Activated CD8-positive, alpha-beta memory T cell treated with anti-CD3 and anti-CD28 coated beads for 24 hours (primary cell): ENCODE measurements around the gene SFXN4.
"Not testable (repeated sequence)": the region's sequence is repeated elsewhere in the genome, so short reads cannot be mapped to it uniquely, and the experiment has no call there.

ENCODE experiments used
- DNase-seq: peaks from one replicate; pipeline ENCODE4 v3.0.0-alpha.2; 2020

Gene SFXN4

DNA sequence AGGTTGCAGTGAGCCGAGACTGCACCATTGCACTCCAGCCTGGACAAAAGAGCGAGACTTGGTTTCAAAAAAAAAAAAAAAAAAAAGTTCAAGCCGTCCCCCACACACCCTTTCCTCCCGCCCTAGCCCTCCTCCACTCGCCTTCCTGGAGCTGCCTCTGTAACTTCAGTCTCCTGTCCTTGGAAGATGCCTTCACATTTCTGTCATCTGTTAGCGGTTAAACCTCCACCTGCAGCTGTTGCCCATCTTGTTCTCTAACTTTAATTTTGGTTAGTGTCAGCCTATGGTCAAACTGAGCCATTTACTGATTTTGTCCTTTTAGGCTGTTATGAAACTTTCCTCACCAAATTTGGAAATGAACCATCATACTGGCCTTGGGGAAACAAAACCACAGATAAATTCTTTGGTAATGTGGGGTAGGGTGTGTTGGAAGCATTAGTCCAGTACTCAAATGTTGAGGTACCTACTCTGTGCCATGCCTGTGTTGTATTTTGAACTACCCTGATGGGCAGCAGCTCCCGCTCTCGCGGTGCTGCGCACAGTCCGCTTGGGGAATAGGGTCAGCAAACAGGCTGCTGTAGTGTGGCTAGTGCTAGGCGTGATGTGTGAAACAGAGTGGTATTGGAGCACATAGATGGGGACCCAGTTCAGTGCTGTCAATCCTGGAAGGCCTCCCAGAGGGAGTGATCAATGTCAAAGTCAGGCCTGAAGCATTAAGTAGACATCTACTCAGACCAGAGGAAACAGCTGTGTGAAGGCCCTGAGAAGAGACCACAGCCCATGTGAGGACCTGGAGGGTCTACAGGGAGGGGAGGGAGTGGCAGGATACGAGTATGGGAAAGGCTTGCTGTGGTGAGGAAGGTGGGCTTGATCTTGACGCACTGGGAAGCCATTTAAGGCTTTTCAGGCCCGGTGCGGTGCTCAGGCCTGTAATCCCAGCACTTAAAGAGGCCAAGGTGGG is 26.9 kb downstream of the SFXN4 start:
- no peak for DNase-seq

DNA sequence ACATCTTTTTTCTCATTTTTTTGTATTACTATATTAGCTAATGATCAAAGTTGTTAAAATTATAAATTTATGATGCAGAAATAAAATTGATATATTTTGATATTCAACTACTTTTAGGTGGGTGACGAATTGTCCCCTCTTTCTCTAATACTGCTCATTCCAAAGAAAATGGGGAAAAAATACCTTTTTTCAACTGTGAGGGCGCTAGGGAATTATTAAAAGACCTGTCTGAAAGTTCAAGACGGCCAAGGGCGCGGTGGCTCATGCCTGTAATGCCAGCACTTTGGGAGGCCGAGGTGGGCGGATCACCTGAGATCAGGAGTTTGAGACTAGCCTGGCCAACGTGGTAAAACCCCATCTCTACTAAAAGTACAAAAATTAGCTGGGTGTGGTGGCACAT is 27.6 kb downstream of the SFXN4 start:
- not testable (repeated sequence) for DNase-seq

DNA sequence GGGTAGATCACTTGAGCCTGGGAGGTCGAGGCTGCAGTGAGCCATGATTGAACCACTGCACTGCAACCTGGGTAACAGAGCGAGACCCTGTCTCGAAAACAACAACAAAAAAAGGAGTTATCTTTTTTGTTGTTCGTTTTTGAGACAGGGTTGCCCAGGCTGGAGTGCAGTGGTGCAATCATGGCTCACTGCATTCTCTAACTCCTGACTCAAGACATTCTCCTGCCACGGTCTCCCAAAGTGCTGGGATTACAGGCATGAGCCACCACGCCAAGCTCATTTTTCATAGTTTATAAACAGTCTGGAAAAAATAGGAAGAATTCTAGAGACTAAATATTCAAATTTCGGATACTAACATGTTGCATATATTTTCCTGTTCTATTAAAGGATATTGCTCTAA is 29.4 kb downstream of the SFXN4 start:
- no peak for DNase-seq

DNA sequence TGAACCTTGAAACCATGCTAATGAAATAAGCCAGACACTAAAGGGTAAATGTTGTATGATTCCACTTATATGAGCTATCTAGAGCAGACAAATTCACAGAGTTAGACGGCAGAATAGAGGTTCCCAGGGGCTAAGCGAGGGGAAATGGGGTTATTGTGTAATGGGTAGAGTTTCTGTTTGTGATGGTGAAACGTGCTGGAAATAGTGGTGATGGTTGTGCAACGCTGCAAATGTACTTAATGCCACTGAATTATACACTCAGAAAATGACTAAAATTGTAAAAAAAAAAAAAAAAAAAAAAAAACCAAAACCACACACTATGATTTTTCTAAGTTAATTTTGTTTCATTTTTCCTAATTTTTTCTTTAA is 30.0 kb downstream of the SFXN4 start:
- DNase-seq = no peak

DNA sequence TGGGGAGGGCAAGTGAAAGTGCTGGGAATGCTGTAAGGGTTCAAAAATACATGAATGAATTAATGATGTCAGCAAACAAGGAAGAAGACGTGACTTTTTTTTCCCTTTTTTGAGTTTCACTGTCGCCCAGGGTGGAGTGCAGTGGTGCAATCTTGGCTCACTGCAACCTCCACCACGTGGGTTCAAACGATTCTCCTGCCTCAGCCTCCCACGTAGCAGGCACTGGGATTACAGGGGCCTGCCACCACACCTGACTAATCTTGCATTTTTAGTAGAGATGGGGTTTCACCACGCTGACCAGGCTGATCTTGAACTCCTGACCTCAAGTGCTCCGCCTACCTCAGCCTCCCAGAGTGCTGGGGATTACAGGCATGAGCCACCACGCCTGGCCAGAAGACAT is 31.6 kb downstream of the SFXN4 start:
- no peak for DNase-seq

DNA sequence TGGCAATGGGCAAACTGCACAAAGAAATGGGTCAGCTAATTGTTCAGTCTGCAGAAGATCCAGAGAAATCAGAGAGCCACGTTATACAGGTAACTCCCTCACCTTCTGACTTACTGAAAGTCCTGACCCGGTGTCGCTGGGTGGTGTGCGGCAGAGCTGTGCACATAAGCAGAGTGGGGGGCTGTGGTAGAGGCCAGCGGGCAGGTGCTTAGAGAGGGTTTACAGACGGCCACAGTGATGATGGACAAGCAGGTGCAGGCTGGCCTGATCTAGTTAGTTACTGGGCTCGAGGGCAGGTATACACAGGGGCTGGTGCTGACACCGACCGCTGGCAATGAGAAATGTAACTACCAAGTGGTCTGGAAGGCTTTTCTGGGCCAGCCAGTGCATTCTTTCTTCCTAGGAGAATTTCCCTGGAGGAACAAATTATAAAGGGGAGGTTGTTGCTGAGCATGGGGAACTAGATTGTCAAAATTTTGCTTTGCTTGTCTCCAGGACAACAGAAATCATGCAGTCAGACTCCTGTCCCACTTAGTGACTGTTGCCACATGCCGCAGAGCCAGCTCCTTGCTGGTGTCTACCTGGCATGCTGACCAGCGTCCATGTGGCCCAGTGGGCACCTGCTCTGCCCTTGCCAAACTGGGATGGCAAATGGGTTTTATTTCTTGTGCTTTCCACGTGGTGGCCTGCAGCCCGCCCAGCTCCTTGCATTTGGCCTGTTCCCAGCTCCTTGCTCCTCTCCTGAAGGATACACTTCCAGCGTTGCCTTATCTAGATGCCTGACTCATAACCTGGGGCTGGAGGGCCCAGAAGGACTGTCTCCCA is 32.8 kb downstream of the SFXN4 start:
- no peak for DNase-seq

DNA sequence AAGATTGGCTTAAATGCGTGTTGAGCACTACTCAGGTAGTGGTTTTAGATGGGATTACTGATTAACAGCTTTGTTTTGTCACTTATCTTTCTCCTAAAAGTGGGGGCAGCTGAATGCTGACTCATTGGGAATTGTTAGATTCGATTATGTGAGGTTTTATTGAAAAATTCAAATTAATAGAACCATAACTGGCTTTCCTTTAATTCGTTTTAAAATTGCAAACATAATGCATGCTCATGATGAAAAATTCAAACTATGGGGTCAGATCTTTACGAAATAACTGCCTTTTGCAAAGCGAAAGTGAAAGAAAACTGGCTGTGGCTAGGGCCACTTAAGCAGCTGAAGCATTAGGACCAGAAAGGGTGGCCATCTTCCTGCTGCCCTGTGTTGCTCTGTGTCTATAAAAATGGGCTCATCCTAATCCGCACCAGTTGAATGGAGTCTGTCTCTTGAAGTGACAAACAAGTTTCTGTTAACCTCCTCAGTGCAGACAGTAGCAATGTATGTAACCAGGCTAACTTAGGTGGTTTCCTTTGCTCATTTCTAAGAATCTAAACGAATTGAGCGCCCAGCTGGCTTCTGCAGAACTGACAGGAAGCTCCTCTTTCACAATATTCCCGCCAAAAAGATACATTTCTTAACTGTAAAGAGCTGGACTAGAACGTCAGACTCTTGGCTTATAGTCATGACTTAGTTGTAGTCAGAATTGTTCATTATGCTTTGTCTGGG is 33.8 kb downstream of the SFXN4 start:
- DNase-seq = peak; percentile 72

DNA sequence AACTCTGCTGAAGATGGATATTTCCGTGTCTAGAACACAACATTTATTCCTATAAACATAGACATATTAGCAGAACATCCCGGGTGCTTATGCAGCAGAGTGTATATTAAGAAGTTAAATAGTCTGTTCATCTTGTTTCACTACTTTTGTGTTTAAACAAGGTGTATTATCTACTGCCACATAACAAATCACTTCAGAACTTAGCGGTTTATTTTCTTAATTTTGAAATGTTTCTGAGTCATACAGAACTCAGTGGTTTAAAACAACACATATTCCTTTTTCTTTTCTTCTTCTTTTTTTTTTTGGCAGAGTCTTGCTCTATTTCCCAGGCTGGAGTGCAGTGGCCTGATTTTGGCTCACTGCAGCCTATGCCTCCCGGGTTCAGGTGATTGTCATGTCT is 35.8 kb downstream of the SFXN4 start:
- no peak for DNase-seq

DNA sequence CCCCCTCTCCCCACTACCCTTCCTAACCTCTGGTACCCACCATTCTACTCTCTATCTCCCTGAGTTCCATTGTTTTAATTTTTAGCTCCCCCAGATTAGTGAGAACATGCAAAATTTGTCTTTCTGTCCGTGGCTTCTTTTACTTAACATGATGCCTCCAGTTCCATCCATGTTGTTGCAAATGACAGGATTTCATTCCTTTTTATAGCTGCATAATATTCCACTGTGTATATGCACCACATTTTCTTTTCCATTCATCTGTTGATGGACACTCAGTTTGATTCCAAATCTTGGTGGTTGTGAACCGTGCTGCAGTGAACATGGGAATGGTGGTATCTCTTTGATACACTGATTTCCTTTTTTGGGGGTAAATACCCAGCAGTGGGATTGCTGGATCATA is 39.6 kb downstream of the SFXN4 start:
- DNase-seq = no peak

DNA sequence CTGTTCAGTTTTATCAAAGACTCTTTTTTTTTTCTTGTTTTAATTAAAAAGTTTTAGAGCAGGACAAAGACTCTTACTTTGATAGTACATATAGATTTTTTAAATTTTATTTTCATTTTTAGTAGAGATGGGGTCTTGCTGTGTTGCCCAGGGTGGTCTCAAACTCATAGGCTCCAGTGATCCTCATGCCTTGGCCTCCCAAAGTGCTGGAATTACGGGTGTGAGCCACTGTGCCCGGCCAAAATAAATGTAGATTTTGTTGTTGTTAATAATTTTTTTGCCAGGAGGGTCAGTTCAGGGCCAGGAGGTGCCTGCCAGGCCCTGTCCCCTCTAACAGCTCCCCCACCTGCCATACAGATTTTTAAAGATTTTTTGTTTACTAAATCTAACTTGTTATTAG is 44.6 kb downstream of the SFXN4 start:
- DNase-seq = no peak

DNA sequence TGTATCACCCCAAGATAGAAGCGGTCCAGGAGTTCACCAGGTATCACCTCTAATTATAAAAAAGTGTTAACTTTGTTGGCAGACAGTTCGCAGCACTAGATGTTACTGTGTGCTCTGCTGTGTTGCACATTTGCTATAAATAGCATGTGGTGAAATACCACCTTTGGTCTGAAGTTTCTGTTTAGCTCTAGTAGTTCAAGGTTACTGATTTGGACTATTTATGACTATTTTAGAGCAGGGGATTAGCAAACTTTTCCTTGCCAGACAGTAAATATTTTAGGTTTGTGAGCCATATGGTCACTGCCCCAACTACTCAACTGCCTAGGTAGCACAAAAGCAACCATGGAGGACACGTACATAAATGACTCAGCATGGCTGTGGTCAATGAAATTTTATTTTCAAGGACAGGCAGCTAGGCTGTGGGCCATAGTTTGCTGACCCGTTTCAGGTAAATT is 45.1 kb downstream of the SFXN4 start:
- DNase-seq = no peak

DNA sequence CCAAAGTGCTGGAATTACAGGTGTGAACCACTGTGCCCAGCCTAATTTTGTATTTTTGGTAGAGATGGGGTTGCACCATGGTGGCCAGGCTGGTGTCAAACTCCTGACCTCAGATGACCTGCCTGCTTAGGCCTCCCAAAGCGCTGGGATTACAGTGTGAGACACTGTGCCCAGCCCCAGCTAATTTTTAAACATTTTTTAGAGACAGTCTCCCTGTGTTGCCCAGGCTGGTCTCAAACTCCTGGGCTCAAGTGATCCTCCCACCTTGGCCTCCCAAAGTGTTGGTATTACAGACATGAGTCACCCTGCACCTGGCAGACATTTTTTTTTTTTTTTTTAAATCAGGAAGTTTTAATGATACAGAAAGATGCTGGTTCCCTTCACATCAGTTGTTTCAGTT is 46.1 kb downstream of the SFXN4 start:
- DNase-seq = no peak

DNA sequence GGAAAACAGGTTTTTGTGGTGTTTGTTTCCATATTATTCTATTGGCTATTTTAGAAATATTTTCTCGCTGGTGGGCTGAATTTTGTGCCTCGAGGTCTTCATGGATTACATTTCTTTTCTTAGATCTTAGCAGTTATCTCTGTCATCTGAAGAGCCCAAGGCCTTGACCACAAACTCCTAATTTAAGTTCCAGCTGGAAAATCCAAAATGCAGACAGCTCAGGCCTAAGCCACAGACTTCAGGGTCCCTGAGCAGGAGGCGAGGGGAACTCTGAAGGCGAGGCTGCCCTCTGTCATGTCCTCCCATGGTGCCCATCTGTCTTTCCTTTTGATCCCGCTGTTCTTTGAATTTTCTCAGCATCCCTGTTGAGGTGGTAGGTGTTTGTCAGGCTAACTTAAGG is 47.3 kb downstream of the SFXN4 start:
- no peak for DNase-seq

DNA sequence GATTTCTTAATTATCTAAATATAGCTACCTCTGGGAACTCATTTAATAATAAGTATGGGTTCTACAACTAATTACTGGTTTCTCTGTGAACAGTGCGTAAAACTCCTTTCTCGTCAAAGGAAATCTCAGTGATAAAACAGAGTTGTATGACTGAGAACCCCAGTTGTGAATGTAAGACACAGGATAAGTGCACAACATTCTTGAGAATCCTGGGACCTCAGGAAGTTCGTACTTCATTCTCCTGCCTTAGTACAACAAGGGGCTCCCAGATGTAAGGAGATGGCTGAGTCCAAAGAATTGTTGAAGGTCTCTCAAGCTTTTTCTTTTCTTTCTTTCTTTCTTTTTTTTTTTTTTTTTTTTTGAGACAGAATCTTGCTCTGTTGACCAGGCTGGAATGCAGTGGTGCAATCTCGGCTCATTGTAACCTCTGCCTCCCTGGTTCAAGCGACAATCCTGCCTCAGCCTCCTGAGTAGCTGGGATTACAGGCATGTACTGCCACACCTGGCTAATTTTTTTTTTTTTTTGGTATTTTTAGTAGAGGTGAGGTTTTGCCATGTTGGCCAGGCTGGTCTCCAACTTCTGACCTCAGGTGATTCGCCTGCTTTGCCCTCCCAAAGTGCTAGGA is 49.1 kb downstream of the SFXN4 start:
- no peak for DNase-seq

DNA sequence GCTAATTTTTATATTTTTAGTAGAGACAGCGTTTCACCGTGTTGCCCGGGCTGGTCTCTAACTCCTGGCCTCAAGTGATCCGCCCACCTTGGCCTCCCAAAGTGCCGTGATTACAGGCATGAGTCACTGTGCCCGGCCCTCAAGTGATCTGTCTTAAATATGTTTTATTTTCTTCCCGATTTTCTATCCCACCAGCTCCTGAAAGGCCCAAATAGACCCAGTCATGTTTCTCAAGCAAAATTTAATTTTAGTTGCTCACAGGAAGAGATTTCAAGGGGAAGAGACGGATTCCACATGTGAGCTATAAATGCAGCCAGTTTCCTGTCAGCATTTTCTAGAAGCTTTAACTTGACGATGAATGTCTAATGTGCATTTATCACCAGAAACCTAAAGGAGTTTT is 49.6 kb downstream of the SFXN4 start:
- DNase-seq = no peak

DNA sequence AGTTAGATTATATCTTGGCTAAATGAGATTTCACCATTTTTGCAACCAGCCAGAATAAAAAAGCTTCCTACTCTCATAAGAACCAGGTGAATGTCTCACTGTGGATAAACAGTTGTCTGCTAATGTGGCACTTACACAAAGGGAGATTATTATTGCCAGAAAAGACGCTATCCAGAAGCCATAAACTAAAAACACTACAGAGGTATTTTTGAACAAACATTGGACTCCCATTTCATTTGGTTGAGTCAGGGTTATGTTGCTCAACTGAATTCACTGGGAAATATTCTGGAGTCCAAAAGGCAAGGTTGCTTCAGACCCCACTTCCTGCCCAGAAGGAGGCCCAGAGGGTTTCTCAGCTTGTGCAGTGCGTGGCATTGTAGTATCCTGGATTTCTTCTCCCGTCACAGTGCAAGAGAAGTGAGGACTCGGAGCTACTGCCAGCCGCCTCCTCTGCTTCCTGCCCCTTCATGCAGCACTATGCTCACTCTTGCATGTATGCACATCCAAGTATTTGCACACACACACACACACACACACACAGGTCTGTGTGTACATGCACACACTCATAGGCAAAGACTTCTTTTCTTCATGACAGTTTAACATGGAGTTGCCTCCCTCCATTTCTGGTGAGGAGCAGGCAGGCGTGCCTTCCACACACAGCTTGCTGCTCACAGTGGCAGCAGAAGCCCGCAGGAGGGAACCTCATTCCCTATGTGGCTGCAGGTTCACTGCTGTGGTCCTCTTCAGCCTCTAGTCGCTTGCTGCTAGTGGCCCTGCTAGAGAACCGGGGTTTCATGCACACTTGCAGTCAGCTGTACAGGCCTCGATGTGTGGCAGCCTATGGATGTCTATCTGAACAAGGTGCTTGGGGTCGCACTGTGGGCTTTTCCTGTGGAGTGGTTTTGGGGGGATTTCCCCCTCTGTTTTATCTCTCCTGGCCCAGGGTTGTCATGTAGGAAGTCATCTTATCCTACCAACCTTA is 51.5 kb downstream of the SFXN4 start:
- no peak for DNase-seq

DNA sequence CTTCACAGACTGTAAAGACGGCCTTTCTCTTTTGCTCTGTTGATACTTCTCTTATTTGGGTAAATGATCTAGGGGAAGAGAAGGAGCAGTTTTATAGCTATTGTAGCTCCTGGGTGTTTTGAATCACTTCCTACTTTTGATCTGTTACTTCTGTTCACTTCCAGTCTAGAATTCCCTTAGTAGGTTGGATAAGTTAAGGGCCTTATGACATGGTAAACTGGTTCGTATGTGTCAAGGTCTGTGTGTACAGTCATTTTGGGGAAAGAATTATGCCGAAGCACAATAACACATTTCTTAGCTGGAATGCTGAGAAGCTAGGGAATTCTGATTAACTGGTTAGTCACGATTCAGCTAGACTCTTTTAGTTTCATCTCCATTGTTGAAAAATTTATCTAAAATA is 53.5 kb downstream of the SFXN4 start:
- DNase-seq = no peak

DNA sequence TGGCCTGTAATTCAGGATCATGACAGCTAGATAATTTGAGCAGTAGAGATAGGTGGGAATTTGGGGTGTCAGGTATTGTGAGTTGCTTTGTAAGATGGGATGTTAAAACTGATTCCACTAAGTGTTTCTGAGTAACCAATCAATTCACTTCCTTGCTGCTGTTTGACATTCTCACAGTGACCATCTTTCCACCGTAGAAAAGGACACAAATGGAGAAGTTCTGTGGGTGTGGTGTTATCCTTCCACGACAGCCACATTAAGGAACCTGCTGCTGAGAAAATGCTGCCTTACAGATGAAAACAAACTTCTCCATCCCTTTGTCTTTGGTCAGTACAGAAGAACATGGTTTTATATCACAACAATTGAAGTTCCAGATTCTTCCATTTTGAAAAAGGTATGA is 57.7 kb downstream of the SFXN4 start:
- DNase-seq = not testable (repeated sequence)

DNA sequence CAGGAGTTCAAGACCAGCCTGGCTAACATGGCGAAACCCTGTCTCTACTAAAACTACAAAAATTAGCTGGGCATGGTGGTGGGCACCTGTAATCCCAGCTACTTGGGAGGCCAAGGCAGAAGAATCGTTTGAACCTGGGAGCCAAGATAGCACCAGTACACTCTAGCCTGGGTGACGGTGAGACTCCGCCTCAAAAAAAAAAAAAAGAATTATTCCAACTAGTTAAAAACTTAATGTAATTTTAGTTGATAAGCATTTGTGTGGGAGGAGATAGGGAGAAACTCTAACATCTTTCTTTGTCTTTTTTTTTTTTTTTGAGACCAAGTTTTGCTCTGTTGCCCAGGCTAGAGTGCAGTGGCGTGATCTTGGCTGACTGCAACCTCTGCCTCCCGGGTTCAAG is 58.4 kb downstream of the SFXN4 start:
- DNase-seq = not testable (repeated sequence)

DNA sequence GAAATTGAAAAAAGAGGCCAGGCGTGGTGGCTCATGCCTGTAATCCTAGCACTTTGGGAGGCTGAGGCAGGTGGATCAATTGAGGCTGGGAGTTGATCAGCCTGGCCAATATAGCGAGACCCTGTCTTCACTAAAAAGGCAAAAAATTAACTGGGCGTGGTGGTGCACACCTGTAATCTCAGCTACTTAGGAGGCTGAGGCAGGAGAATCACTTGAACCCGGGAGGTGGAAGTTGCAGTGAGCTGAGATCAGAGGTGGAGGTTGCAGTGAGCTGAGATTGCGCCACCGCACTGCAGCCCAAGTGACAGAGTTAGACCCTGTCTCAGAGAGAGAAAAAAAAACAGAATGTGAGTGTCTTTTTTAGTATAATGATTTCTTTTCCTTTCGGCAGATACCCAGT is 59.6 kb downstream of the SFXN4 start:
- DNase-seq = not testable (repeated sequence)

DNA sequence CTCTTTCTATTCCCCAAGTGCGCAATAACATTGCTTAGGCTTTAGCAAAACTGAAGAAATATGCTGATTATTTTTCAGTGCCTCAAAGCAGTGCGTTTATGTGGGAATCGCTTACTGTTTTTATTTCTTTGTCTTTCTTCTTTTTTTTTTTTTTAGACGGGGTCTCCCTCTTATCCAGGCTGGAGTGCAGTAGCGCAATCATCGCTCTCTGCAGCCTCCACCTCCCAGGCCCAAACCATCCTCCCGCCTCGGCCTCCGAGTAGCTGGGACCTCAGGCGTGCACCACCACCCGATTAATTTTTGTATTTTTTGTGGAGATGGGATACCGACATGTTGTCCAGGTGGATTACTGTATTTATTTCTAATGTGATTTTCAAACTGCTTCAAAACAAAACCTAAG is 60.4 kb downstream of the SFXN4 start:
- DNase-seq = no peak

DNA sequence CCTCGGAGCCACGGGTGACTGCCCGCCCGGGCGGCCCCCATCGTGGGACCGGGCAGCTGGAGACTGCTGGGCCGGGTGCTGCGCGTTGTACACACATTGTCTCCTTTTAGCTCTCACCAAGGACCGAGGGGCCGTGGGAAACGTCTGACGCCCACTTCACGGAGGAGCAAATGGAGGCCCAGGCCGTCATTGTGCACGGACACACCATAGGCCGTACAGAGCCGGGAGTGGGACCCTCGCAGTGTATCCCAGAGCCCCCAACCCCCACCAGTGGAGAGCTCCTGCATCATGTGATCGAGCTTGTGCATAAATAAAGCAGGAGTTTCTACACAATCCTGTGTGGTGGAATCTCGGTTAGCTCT is 60.9 kb downstream of the SFXN4 start:
- peak; percentile 68 for DNase-seq
